ENCODE measurements around the gene VPS37C. TPM values are rescaled to one million over a fixed set of nuclear protein-coding genes. Genes with fewer than 3 reads are reported as not detected.
"Not testable (repeated sequence)": the region's sequence is repeated elsewhere in the genome, so short reads cannot be mapped to it uniquely, and the experiment has no call there.

VPS37C gene
- polyA plus RNA-seq, 3 donors, result 20.7 to 22.6 (median 20.7) TPM

GRCh38 chr11:61103851-61104423, 57.3 kb downstream of the VPS37C start:
- DNase-seq, result no peak

GRCh38 chr11:61102667-61103571, 58.3 kb downstream of the VPS37C start:
- no peak for DNase-seq

GRCh38 chr11:61098778-61099177, 62.4 kb downstream of the VPS37C start:
- no peak for DNase-seq

- not testable (repeated sequence) for DNase-seq
Observed at GRCh38 chr11:61098261-61098660, 63.0 kb downstream of the VPS37C start.

- DNase-seq, result no peak
Observed at GRCh38 chr11:61095021-61095420, 66.2 kb downstream of the VPS37C start.

GRCh38 chr11:61094167-61094566, 67.1 kb downstream of the VPS37C start:
- DNase-seq, result not testable (repeated sequence)

GRCh38 chr11:61092908-61093763, 68.1 kb downstream of the VPS37C start:
- no peak for DNase-seq

- DNase-seq, result no peak
Observed at GRCh38 chr11:61092280-61092766, 68.9 kb downstream of the VPS37C start.

- no peak for DNase-seq
Observed at GRCh38 chr11:61091373-61092279, 69.6 kb downstream of the VPS37C start.

GRCh38 chr11:61090982-61091372, 70.2 kb downstream of the VPS37C start:
- no peak for DNase-seq

GRCh38 chr11:61090521-61090920, 70.7 kb downstream of the VPS37C start:
- DNase-seq, result no peak

GRCh38 chr11:61089806-61090491, 71.3 kb downstream of the VPS37C start:
- no peak for DNase-seq

GRCh38 chr11:61087426-61088119, 73.7 kb downstream of the VPS37C start:
- DNase-seq, result no peak

- no peak for DNase-seq
Observed at GRCh38 chr11:61083601-61084147, 77.6 kb downstream of the VPS37C start.

GRCh38 chr11:61082931-61083531, 78.2 kb downstream of the VPS37C start:
- DNase-seq, result no peak

GRCh38 chr11:61082062-61082870, 79.0 kb downstream of the VPS37C start:
- DNase-seq, result no peak

GRCh38 chr11:61080986-61081590, 80.1 kb downstream of the VPS37C start:
- no peak for DNase-seq

GRCh38 chr11:61080526-61080925, 80.7 kb downstream of the VPS37C start:
- DNase-seq, result no peak
